Measurements from ENCODE around the gene THYN1. TPM values are rescaled to one million over a fixed set of nuclear protein-coding genes. Genes with fewer than 3 reads are reported as not detected.

Gene THYN1
- total RNA-seq, 1 donor from 2014 or later = 49.4 TPM

GRCh38 chr11:134252346-134253187 is 585 bp downstream of the THYN1 start:
- intact Hi-C loops (cut with micrococcal nuclease) = loop anchor here (1.0 to 2.0 kb wide), 11 partner anchors 10 to 325 kb away; partner anchors contain the start of gene GLB1L2

GRCh38 chr11:134250675-134251074 is 2.5 kb downstream of the THYN1 start:
- intact Hi-C loops (cut with micrococcal nuclease) = no loop called here

GRCh38 chr11:134250246-134250645 is 2.9 kb downstream of the THYN1 start:
- intact Hi-C loops (cut with micrococcal nuclease) = no loop called here

DNA sequence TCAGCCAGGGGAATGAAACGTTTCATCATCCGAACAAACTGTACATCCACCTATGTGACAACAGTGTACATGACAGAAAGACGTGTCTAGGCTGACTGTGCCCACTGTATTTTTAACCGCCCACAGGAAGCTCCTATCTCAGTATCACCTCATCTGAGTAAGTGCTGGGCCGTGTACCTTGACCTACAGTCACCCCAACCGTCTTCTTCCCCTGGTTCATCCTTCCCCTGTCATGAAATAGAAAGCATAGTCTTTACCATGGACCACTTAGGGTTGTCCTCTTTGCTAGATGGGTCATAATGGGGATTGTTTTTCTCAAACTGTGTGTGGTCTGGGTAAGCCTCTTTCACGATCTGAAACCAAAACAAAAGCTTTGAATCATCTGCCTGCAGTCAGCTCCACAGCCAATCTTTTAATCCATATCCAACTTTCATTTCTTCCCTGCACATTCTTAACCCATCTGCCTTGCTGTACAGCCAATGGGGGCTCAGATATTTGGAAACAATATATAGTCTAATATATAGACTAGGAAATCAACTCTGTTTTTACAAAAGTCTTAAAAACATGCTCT is 4.2 kb downstream of the THYN1 start:
- intact Hi-C loops (cut with micrococcal nuclease) = no loop called here

DNA sequence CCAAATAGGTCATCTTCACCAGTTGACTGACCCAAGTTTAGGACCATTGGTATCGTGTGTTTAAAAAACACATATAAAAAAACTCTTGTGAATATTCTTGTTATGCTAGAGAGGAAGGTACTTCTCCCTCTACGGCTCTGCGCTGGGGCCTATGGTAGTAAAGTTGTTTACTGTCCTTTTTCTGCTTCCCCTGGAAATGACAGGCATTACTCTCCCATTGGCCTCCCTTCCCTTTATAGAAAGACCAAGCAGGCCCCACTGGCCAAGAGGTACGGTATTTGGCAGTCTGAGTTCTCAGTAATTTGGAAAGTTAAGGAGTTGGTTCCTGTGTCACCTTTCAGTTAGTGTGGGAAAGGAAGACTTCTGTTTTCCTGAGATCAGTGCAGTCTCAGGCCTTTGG is 6.5 kb downstream of the THYN1 start:
- intact Hi-C loops (cut with micrococcal nuclease) = no loop called here

GRCh38 chr11:134246100-134246499 is 7.1 kb downstream of the THYN1 start:
- intact Hi-C loops (cut with micrococcal nuclease) = no loop called here

DNA sequence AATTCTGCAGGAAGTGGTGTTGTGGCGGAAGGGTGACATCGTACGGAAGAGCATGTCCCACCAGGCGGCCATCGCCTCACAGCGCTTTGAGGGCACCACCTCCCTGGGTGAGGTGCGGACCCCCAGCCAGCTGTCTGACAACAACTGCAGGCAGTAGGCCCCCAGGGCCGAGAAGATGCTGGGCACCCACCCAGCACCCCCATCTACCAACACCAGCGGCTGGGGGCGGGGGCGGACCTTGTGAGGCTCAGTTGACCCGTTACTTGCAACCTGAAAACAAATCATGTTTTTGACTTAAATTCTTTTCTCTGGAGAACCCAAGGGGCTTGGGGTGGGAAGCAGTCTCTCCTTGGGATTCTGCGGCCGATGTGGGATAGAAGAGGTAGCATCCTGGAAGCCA is 7.7 kb downstream of the THYN1 start:
- intact Hi-C loops (cut with micrococcal nuclease) = no loop called here

- intact Hi-C loops (cut with micrococcal nuclease) = loop anchor here (1.0 kb wide), 2 partner anchors 19 to 37 kb away; no protein-coding TSS in a partner anchor
Observed at GRCh38 chr11:134244593-134244992, 8.6 kb downstream of the THYN1 start.

GRCh38 chr11:134243913-134244312 is 9.2 kb downstream of the THYN1 start:
- intact Hi-C loops (cut with micrococcal nuclease) = loop anchor here (1.0 kb wide), 2 partner anchors 19 to 37 kb away; no protein-coding TSS in a partner anchor

DNA sequence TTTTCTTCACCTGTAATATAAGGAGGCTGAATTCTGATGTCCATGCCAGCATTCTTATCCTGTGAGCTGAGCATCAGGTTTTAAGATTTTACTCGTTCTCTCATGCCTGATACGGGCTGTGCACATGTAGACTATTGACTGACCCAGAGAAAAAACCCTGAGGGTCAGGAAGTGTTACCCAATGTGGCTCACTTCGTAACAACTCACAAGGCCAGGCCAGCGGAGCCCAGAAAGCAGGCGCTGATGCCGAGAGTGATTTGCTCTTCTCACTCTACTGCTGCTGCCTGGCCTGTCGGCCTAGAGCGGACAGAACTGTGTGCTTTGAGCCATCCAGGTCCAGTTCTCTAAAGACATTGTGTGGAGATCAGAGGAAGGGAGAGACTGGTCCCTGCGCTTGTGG is 10.8 kb downstream of the THYN1 start:
- intact Hi-C loops (cut with micrococcal nuclease) = no loop called here

GRCh38 chr11:134240592-134240991 is 12.6 kb downstream of the THYN1 start:
- intact Hi-C loops (cut with micrococcal nuclease) = no loop called here

GRCh38 chr11:134238956-134239355 is 14.2 kb downstream of the THYN1 start:
- intact Hi-C loops (cut with micrococcal nuclease) = no loop called here

DNA sequence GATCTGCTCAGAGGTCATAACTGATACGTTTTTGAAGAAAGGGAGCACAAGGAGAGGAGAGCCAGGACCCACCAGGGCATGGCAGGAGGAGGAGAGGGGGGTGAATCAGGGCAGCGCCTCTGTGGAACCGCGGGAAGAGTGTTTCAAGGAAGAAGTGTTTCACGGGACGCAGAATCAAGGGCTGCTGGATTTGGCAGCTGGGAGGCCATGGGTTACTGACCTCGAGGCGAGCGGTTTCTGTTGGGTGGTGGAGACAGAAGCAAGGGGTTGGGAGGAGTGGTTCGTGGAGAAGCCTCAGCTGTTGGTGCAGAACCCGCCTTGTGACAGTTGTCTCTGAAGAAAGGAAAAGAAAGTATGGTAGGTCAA is 15.6 kb downstream of the THYN1 start:
- intact Hi-C loops (cut with micrococcal nuclease) = no loop called here

GRCh38 chr11:134236834-134237556 is 16.2 kb downstream of the THYN1 start:
- intact Hi-C loops (cut with micrococcal nuclease) = no loop called here

DNA sequence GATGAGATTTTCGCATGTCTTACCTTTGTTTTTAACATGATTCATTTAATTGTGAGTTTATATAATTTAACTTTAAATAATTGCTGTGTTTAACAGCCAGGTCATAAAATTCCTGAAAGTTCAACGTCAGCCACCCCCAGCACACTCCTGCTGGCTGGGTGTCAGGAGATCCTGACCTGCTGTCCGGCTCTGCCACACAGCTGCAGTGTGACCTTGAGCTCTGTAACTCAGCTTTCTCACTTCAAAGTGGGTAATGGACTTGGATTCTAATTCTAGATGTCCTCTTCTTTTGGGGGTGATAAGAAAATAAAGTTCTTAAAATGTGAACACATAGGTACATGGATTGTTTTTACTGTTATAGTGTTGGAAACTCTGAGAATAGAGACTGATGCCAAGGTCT is 17.8 kb downstream of the THYN1 start:
- intact Hi-C loops (cut with micrococcal nuclease) = no loop called here

GRCh38 chr11:134233729-134234179 is 19.4 kb downstream of the THYN1 start:
- intact Hi-C loops (cut with micrococcal nuclease) = no loop called here

GRCh38 chr11:134231958-134232659 is 21.0 kb downstream of the THYN1 start:
- intact Hi-C loops (cut with micrococcal nuclease) = no loop called here

GRCh38 chr11:134230339-134230738 is 22.8 kb downstream of the THYN1 start:
- intact Hi-C loops (cut with micrococcal nuclease) = no loop called here

DNA sequence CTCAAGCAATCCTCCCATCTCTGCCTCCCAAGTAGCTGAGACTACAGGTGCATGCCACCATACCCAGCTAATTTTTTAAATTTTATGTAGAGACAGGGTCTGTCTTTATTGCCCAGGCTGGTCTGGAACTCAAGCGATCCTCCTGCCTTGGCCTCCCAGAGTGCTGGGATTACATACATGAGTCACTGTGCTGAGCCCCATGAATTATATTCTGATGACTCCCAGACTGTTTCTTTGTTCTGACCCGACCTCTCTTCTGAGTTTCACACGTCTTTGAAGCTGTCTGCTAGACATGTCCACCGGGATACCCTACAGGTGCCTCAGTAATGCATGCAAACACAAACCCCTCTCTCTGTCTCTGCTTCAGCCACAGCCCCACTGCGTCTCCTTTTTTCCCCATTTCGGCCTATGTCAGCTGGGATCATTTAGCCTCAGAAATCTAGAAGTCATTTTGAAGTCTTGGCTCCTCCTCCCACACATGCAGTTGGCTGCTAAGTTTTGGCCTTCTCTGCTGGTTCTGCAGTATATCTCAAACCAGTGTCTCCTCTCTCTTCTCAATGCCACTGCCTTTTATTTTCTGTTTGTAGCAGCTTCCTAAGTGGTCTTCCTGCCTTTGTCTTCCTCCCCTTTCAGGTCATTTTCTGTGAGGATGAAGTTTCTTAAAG is 23.9 kb downstream of the THYN1 start:
- intact Hi-C loops (cut with micrococcal nuclease) = no loop called here

DNA sequence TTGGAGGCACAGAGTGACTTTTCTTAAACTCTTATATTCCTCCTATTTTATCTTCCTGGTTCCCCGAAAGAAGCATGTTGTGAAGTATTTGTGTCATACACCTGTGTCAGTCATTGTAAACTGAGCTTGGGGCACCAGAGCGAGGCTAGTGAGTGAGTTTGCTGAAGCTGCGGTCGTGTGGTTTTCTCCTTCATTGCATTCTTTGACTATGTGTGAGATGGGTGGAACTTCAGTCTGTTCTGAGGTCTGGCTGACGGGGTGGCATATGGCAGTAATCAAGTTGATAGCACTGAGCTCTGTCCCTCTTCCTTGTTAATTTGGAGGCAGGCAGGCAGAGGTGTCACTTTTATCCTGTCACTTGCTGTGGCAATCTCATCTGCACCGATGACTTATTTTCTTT is 24.5 kb downstream of the THYN1 start:
- intact Hi-C loops (cut with micrococcal nuclease) = no loop called here

- intact Hi-C loops (cut with micrococcal nuclease) = no loop called here
Observed at GRCh38 chr11:134226806-134227325, 26.3 kb downstream of the THYN1 start.

All from T-helper 1 cell treated with Interleukin-12 subunit alpha and Interleukin-12 subunit beta and Interleukin-4 antibody, amounts not matched to agents 30 ng/mL and 1 ng/mL, for 36 hours (primary cell).